Breast epithelium (tissue), 3 donors: ENCODE measurements around the gene CLEC18C.
"Not testable (repeated sequence)": the region's sequence is repeated elsewhere in the genome, so short reads cannot be mapped to it uniquely, and the experiment has no call there.

Source experiments
- POLR2A ChIP-seq: fragments of 450-650 bp; IDR thresholded peaks from one replicate; pipeline ENCODE4 v1.6.1; 2016; ENCODE audit warnings: antibody characterized with exemption, mild to moderate bottlenecking, moderate library complexity
- TF ChIP-seq, protein P1 (sequence below), 3 donors: fragments of 450-650 bp; IDR thresholded peaks; one replicate each; pipeline ENCODE4 v1.5.1; 2016 to 2017; ENCODE audit warnings: antibody characterized with exemption in 3 of 3, mild to moderate bottlenecking in 3 of 3, moderate library complexity in 3 of 3

- TF ChIP-seq, protein P1, sequence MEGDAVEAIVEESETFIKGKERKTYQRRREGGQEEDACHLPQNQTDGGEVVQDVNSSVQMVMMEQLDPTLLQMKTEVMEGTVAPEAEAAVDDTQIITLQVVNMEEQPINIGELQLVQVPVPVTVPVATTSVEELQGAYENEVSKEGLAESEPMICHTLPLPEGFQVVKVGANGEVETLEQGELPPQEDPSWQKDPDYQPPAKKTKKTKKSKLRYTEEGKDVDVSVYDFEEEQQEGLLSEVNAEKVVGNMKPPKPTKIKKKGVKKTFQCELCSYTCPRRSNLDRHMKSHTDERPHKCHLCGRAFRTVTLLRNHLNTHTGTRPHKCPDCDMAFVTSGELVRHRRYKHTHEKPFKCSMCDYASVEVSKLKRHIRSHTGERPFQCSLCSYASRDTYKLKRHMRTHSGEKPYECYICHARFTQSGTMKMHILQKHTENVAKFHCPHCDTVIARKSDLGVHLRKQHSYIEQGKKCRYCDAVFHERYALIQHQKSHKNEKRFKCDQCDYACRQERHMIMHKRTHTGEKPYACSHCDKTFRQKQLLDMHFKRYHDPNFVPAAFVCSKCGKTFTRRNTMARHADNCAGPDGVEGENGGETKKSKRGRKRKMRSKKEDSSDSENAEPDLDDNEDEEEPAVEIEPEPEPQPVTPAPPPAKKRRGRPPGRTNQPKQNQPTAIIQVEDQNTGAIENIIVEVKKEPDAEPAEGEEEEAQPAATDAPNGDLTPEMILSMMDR (IDR thresholded peaks at IDR 0.05) = not testable (repeated sequence)
- not testable (repeated sequence) for TF ChIP-seq POLR2A
These were observed 25.1 kb upstream of the CLEC18C start for GRCh38 chr16:70148453-70148852.
